CD4-positive, alpha-beta T cell treated with Interleukin-6 for 4 hours (primary cell): ENCODE results near the gene C2CD4A.
A peak's percentile ranks its signal among the peaks of the same experiment; 100 is the strongest.

ENCODE experiments used
- DNase-seq: peaks from one replicate; pipeline ENCODE4 v3.0.0-alpha.2; 2020; ENCODE audit warnings: mixed read lengths

Gene C2CD4A

DNA sequence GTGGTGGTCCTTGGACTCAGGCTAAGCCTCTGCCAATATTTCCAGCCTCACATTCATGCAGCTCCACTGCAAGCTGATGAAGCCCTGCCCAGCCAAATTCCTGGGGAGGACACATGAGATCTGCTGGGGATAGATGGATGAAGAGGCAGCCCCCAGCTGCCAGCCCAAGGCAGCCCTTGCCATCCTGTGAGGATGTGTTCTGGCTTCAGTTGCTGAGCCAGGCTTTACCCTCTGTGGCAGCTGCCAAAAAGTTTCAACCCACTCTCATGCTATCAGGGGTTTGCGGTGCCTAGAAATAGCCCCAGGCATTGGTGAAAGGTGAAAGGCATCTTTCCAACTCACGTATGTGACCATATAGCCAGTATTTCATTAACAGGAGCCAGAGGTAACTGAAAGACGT, 37.6 kb downstream of the C2CD4A start:
- DNase-seq: no peak

- no peak for DNase-seq
Measured at GRCh38 chr15:62104846-62105245, 38.1 kb downstream of the C2CD4A start.

DNA sequence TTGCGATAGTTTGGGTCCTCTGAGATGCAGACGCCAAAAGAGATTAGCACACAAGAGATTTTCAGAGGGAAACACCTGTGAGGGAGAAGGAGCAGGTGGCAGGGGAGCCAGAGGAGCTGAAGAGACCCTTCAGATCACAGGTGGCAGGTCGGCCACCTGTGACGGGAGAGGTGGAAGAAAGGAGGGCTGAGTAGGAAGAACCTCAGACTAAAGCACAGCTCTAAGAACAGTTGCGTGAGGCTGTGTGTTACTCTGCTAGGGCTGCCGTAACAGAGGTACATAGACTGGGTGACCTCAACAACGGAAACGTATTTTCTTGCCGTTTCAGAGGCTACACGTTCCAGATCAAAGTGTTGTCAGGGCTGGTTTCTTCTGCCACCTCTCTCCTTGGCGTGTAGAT, 38.5 kb downstream of the C2CD4A start:
- DNase-seq: no peak

GRCh38 chr15:62106096-62106495, 39.3 kb downstream of the C2CD4A start:
- no peak for DNase-seq

GRCh38 chr15:62107571-62108121, 40.9 kb downstream of the C2CD4A start:
- DNase-seq: no peak

DNA sequence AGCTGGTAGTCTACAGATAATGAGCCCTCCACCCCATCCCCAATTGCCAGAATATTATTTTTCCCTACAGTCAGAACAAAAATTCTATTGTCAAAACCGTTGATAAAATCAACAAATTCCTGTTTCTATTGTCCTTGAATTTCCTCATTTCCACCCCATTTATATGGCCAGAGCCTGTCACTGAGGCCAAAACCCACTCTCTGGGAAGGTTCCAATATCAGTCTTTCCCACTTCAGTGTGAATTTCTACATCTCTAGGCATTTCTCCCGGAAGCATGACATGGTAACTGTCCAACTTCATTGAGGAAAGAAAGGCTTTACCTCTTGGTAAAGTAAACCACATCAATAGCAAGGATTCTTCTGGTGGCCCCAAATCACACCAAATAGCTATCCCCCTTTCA, 41.6 kb downstream of the C2CD4A start:
- no peak for DNase-seq

- DNase-seq: no peak
Measured at GRCh38 chr15:62109437-62109836, 42.7 kb downstream of the C2CD4A start.

DNA sequence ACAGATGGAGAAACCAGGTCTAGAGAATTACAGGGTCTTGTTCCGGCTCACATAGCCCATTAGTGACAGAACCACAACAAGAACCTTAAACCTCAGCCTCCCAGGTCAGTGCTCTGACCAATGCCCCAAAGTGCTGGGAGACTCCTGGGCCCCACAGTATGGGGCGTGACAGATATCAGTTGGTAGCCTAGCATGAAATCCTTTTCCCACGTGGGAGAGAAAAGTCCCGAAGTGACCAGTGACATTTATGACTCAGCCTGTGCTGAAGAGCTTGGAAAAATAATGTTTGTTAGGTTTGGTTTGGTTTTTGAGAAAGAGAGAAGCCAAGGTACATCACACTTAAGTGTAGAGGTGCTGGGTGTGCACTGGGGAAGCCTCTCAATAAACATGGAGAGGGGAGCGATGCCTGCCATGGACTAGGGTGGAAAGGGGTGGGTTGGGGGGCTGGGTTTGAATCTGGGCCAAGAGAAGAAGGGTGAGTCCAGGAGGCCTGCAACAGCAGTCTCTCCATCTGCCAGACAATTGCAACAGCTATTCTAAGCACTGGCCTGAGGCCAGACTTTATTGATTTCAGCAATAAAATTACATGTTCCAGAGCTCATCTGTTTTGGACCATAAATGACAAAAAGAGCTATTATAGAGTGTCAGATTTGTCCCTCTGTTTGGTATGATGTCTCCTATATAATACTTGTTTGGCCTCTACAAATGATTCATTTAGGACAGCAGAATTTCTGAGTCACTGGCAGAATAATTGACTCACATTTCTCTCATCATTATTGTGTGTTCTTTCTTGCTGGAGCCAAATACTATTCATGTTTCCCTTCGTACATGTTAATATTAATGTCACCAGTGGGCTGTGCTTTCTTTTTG, 43.4 kb downstream of the C2CD4A start:
- no peak for DNase-seq

- no peak for DNase-seq
Measured at GRCh38 chr15:62112081-62112480, 45.3 kb downstream of the C2CD4A start.

- no peak for DNase-seq
Measured at GRCh38 chr15:62112616-62113593, 46.1 kb downstream of the C2CD4A start.

- DNase-seq: no peak
Measured at GRCh38 chr15:62115847-62116246, 49.1 kb downstream of the C2CD4A start.

- DNase-seq: no peak
Measured at GRCh38 chr15:62118520-62119226, 51.9 kb downstream of the C2CD4A start.

DNA sequence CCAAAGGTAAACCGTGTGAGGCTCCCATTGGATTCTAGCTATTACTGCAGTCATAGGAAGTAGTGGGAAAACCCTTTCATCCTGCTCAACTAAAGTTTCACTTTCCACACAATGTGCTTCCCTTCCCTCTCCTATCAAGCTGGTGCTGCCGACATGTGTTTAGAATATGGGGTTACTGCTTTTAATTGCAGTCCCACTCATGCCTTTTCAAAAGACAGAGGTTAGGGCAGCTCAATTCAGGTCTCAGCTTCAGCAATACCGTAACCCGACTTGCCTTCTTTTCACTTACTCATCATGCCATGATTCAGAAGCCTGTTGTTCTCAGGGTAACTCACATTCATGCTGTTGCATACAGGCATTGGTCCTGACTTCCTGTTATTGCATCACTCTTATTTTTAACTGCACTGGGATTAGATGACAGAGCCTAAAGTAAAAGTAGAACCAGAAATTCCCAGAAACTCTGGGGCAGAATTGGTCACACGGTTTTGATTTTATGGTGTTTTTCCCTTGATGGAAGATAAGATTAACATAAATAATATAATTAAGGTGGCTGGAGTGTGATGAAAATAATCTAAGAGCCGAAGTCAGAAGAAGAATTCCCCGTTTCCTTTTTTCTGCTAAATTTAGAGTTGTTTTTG, 52.6 kb downstream of the C2CD4A start:
- peak; percentile 11 for DNase-seq

- no peak for DNase-seq
Measured at GRCh38 chr15:62119874-62120273, 53.1 kb downstream of the C2CD4A start.
